PC-3 (cell line): ENCODE results near the gene ADGRV1. TPM values are rescaled to one million over a fixed set of nuclear protein-coding genes. Genes with fewer than 3 reads are reported as not detected.

ENCODE experiments used
- ATAC-seq: fragments of 200-7000 bp; cut with Tn5 transposase; 2 replicates; pipeline ENCODE4 v1.9.1; 2020; ENCODE audit warnings: mild to moderate bottlenecking, moderate library complexity
- BruUV-seq: library from RNA; stranded (reverse); fragments of 400-500 nt; replicated peaks from 2 replicates; lab custom pipeline; 2021; lab: Mats Ljungman, UMichigan
- CTCF ChIA-PET: fragments of 300-600 bp; sonication (Branson Sonifier 250); formaldehyde crosslinking; loops from one replicate; lab custom pipeline; 2022; ENCODE audit warnings: antibody characterized with exemption; lab: Charles Lee
- POLR2A ChIA-PET: fragments of 300-600 bp; sonication (Branson Sonifier 250); formaldehyde crosslinking; loops from one replicate; lab custom pipeline; 2022; ENCODE audit warnings: antibody characterized with exemption; ENCODE audit not compliant: unreplicated experiment; lab: Charles Lee
- DNase-seq: peaks from one replicate; pipeline ENCODE4 v3.0.0-alpha.2; 2015
- H2AFZ ChIP-seq: fragments of 300-600 bp; sonication (generic); 2 replicates; pipeline ENCODE4 v1.6.0; 2016; ENCODE audit warnings: antibody characterized with exemption, low read length
- H3F3A ChIP-seq: fragments of 300-600 bp; sonication (generic); one replicate; pipeline ENCODE4 v1.6.0; 2017; ENCODE audit warnings: antibody characterized with exemption, low read length, control low read depth, mild to moderate bottlenecking; ENCODE audit not compliant: unreplicated experiment
- H3K27ac ChIP-seq: fragments of 300-600 bp; sonication (generic); 2 replicates; pipeline ENCODE4 v1.5.1; 2016; ENCODE audit warnings: mild to moderate bottlenecking, low read length
- H3K27me3 ChIP-seq: fragments of 300-600 bp; sonication (generic); 2 replicates; pipeline ENCODE4 v1.6.1; 2016; ENCODE audit warnings: low read length, mixed read lengths
- H3K36me3 ChIP-seq: fragments of 300-600 bp; sonication (generic); 2 replicates; pipeline ENCODE4 v1.6.1; 2016; ENCODE audit warnings: low read depth, mixed run types, low read length, mixed read lengths
- H3K4me1 ChIP-seq: fragments of 300-600 bp; sonication (generic); 2 replicates; pipeline ENCODE4 v1.5.1; 2016; ENCODE audit warnings: low read length; ENCODE audit not compliant: insufficient read depth
- H3K4me2 ChIP-seq: fragments of 300-600 bp; sonication (generic); 2 replicates; pipeline ENCODE4 v1.6.0; 2016; ENCODE audit warnings: low read length
- H3K4me3 ChIP-seq: fragments of 300-600 bp; sonication (generic); 2 replicates; pipeline ENCODE4 v1.5.1; 2016; ENCODE audit warnings: mild to moderate bottlenecking, low read length, mixed read lengths
- H3K79me2 ChIP-seq: fragments of 300-600 bp; sonication (generic); 2 replicates; pipeline ENCODE4 v1.6.1; 2017; ENCODE audit warnings: low read length, mixed read lengths
- H3K9ac ChIP-seq: fragments of 300-600 bp; sonication (generic); 2 replicates; pipeline ENCODE4 v1.6.0; 2016; ENCODE audit warnings: mild to moderate bottlenecking, low read length
- H3K9me2 ChIP-seq: fragments of 300-600 bp; sonication (generic); replicated peaks from 2 replicates; pipeline ENCODE4 v1.6.1; 2016; ENCODE audit warnings: mixed run types, low read length, mixed read lengths
- H3K9me3 ChIP-seq: fragments of 300-600 bp; sonication (generic); 2 replicates; pipeline ENCODE4 v1.6.1; 2016; ENCODE audit warnings: low read length, mixed read lengths
- H4K20me1 ChIP-seq: fragments of 300-600 bp; sonication (generic); 2 replicates; pipeline ENCODE4 v1.6.1; 2016; ENCODE audit warnings: low read length, mixed read lengths
- CTCF ChIP-seq: fragments of 300-600 bp; sonication (generic); conservative IDR thresholded peaks from 2 replicates; pipeline ENCODE4 v1.5.1; 2017; ENCODE audit warnings: antibody characterized with exemption, low read depth, mild to moderate bottlenecking, low read length
- EZH2 ChIP-seq: fragments of 300-600 bp; sonication (generic); IDR thresholded peaks from one replicate; pipeline ENCODE4 v1.6.1; 2017; ENCODE audit warnings: antibody characterized with exemption, mild to moderate bottlenecking, low read length; ENCODE audit not compliant: unreplicated experiment
- EZH2phosphoT487 ChIP-seq: fragments of 300-600 bp; sonication (generic); IDR thresholded peaks from 2 replicates; pipeline ENCODE4 v1.6.1; 2018; ENCODE audit warnings: mild to moderate bottlenecking, antibody characterized with exemption, low read length, borderline replicate concordance
- intact Hi-C: fragments of 100-400 bp; cut with micrococcal nuclease; formaldehyde crosslinking; loops from 2 replicates; pipeline ENCODE4 v1.9.0; 2023
- total RNA-seq: library from RNA; depleted of rRNA; stranded (reverse); fragments of >200 nt; gene quantifications from 2 replicates; pipeline ENCODE4 v1.2.3, GENCODE V29; 2014

ADGRV1 gene
- total RNA-seq, 1 experiment from 2014 or later, result 22.7 TPM

- Histone ChIP-seq H3K9me3 (no peaks in the 10 kb centered on the region), H3K9me2 (no peaks in the 10 kb centered on the region), H3K9ac (peak overlapping the region; percentile 58), H3F3A (no peaks in the 10 kb centered on the region), H3K36me3 (no peaks in the 10 kb centered on the region), H3K4me2 (peak overlapping the region; percentile 79), H4K20me1 (no peaks in the 10 kb centered on the region), H2AFZ (0 out of 2 replicates have a peak overlapping the region, but pooled peaks have one; percentile 56), H3K79me2 (no peaks in the 10 kb centered on the region), H3K4me3 (peak overlapping the region; percentile 31; the same call in 1 of the 2 replicates), H3K27me3 (no peaks in the 10 kb centered on the region), H3K4me1 (peaks cover 53% of the 10 kb centered on the region), H3K27ac (peak overlapping the region; percentile 96)
- peak; percentile 97 for ATAC-seq
- ChIA-PET POLR2A (no interaction called here), CTCF (no interaction called here)
- TF ChIP-seq EZH2phosphoT487 (no peak), EZH2 (no peak), CTCF (no peak)
- intact Hi-C loops, result loop anchor here (2.0 kb wide), 1 partner anchor 60 kb away; no protein-coding TSS in a partner anchor
- DNase-seq, result peak; percentile 94
- no TSS peak for BruUV-seq
These were observed 604.2 kb downstream of the ADGRV1 start for GRCh38 chr5:91162534-91163381.

GRCh38 chr5:91164424-91164823, 605.8 kb downstream of the ADGRV1 start:
- TF ChIP-seq EZH2 (no peak), EZH2phosphoT487 (no peak), CTCF (no peak)
- no peaks in the 10 kb centered on the region for H3K9me3 ChIP-seq
- no TSS peak for BruUV-seq
- no peaks in the 10 kb centered on the region for H3K27me3 ChIP-seq
- H3K36me3 ChIP-seq, result no peaks in the 10 kb centered on the region
- intact Hi-C loops, result no loop called here
- no peak overlapping the region for H3K4me3 ChIP-seq
- no peaks in the 10 kb centered on the region for H4K20me1 ChIP-seq
- no peaks in the 10 kb centered on the region for H3K79me2 ChIP-seq
- H2AFZ ChIP-seq, result no peak overlapping the region
- H3K27ac ChIP-seq, result peak overlapping the region; percentile 96
- H3K9ac ChIP-seq, result no peak overlapping the region; the same call in 1 of the 2 replicates
- ChIA-PET POLR2A (no interaction called here), CTCF (no interaction called here)
- H3F3A ChIP-seq, result no peaks in the 10 kb centered on the region
- ATAC-seq, result no peak
- no peak for DNase-seq
- H3K4me2 ChIP-seq, result no peak overlapping the region
- H3K4me1 ChIP-seq, result peaks cover 53% of the 10 kb centered on the region
- no peaks in the 10 kb centered on the region for H3K9me2 ChIP-seq
